ENCODE results near the gene WDR90.

The WDR90 gene

DNA sequence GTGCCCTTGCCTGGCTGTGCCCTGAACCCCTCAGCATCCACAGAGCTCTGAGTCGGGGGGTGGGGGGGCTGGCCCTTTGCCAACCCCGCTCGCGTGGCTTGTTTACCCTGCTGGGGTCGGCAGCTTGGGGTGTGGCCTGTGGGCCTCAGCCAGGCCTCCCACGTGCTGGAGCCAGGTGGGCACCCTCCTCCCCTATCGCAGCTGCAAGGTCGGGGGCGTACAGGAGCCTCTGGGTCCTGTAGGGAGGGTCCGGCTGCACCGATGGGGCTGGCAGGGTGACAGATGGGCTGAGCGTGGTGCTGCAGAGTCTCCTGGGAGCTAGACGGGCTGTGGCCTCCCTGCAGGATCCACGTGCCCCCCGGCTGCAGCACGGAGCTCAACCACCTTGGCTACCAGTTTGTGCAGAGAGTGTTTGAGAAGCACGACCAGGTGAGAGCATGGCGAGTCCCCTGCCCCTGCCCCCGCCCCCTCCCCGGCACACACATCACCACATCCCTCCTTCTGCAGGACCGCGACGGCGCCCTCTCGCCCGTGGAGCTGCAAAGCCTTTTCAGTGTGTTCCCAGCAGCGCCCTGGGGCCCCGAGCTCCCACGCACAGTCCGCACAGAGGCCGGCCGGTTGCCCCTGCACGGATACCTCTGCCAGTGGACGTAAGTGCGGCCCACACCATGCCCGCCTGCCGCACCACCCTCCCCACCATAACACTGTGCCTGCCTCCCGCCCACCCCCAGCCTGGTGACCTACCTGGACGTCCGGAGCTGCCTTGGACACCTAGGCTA is 22.4 kb downstream of the WDR90 start:
- ChIA-PET CTCF (interaction anchor here (0.9 to 1.2 kb wide), 3 partner anchors 10 to 49 kb away, joined by 3 to 4 read pairs (median 3); partner anchors contain the start of gene ANTKMT), POLR2A (interaction anchor here (0.6 to 0.9 kb wide), 2 partner anchors 9 to 101 kb away, joined by 3 read pairs; partner anchors contain the start of gene STUB1)
- no peak overlapping the region for H3K4me3 ChIP-seq (ENCODE audit: low read depth, low read length)
- no peak for DNase-seq (ENCODE audit: low read depth, low spot score)
- TF ChIP-seq, protein P1, sequence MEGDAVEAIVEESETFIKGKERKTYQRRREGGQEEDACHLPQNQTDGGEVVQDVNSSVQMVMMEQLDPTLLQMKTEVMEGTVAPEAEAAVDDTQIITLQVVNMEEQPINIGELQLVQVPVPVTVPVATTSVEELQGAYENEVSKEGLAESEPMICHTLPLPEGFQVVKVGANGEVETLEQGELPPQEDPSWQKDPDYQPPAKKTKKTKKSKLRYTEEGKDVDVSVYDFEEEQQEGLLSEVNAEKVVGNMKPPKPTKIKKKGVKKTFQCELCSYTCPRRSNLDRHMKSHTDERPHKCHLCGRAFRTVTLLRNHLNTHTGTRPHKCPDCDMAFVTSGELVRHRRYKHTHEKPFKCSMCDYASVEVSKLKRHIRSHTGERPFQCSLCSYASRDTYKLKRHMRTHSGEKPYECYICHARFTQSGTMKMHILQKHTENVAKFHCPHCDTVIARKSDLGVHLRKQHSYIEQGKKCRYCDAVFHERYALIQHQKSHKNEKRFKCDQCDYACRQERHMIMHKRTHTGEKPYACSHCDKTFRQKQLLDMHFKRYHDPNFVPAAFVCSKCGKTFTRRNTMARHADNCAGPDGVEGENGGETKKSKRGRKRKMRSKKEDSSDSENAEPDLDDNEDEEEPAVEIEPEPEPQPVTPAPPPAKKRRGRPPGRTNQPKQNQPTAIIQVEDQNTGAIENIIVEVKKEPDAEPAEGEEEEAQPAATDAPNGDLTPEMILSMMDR (IDR thresholded peaks at IDR 0.05; ENCODE audit: insufficient read depth, low read length, missing control alignments) = no peak

DNA sequence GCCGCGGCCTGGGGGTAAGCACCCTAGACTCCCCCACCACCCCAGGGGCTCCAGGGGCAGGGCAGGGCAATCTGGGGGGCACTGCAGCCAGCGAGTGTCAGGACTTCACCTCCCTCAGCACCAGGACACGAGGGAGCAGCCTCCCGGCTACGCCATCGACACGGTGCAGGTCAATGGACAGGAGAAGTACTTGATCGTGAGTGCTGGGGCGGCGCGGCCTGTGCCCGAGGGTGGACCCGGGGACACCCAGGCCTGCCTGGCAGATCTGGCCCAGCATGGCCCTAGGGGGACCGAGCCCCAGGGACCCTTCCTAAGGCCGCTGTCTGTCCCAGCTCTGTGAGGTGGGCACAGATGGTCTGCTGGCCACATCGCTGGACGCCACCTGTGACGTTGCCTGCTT is 23.2 kb downstream of the WDR90 start:
- ChIA-PET POLR2A (no interaction called here), CTCF (interaction anchor here (0.6 to 1.2 kb wide), 2 partner anchors 12 to 48 kb away, joined by 3 read pairs; partner anchors contain the start of gene ANTKMT)
- no peak overlapping the region for H3K4me3 ChIP-seq (ENCODE audit: low read depth, low read length)
- DNase-seq (ENCODE audit: low read depth, low spot score) = no peak
- TF ChIP-seq, protein P1 (IDR thresholded peaks at IDR 0.05; ENCODE audit: insufficient read depth, low read length, missing control alignments) = no peak

DNA sequence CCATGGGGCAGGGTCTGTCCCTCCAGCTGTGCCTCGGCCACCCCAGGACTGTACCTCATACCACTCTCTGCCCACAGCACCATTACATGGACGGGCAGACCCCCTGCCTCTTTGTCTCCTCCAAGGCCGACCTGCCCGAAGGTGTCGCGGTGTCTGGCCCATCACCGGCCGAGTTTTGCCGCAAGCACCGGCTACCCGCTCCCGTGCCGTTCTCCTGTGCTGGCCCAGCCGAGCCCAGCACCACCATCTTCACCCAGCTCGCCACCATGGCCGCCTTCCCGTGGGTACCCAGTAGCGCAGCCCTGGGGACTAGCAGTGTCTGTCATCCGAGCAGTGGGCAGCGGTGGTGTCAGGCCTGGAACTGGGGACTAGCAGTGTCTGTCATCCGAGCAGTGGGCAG is 23.7 kb downstream of the WDR90 start:
- no peak for DNase-seq (ENCODE audit: low read depth, low spot score)
- POLR2A ChIA-PET = no interaction called here
- no peak overlapping the region for H3K4me3 ChIP-seq (ENCODE audit: low read depth, low read length)
- CTCF ChIA-PET = interaction anchor here (0.6 kb wide), 1 partner anchor 13 kb away, joined by 3 read pairs; no protein-coding TSS in a partner anchor
- TF ChIP-seq, protein P1 (IDR thresholded peaks at IDR 0.05; ENCODE audit: insufficient read depth, low read length, missing control alignments) = no peak

DNA sequence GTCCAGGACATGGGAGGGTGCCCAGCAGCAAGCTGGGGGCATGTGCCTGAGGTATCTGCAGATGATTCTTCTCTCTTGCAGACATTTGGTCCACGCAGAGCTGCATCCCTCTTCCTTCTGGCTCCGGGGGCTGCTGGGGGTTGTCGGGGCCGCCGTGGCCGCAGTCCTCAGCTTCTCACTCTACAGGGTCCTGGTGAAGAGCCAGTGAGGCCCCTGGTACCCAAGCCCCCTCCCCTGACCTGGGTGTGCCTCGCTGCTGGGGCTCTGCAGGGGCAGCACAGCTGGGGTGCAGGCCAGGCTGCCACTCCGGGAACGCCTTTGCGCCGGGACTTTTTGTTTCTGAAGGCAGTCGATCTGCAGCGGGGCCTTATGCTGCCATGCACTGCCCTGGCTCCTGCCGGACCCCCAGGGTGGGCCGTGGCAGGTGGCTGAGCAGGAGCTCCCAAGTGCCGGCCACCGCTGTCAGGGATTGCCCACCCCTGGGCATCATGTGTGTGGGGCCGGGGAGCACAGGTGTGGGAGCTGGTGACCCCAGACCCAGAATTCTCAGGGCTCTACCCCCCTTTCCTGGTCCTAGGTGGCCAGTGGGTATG is 24.3 kb downstream of the WDR90 start:
- no peak overlapping the region for H3K4me3 ChIP-seq (ENCODE audit: low read depth, low read length)
- TF ChIP-seq, protein P1 (IDR thresholded peaks at IDR 0.05; ENCODE audit: insufficient read depth, low read length, missing control alignments) = no peak
- ChIA-PET CTCF (no interaction called here), POLR2A (no interaction called here)
- no peak for DNase-seq (ENCODE audit: low read depth, low spot score)

DNA sequence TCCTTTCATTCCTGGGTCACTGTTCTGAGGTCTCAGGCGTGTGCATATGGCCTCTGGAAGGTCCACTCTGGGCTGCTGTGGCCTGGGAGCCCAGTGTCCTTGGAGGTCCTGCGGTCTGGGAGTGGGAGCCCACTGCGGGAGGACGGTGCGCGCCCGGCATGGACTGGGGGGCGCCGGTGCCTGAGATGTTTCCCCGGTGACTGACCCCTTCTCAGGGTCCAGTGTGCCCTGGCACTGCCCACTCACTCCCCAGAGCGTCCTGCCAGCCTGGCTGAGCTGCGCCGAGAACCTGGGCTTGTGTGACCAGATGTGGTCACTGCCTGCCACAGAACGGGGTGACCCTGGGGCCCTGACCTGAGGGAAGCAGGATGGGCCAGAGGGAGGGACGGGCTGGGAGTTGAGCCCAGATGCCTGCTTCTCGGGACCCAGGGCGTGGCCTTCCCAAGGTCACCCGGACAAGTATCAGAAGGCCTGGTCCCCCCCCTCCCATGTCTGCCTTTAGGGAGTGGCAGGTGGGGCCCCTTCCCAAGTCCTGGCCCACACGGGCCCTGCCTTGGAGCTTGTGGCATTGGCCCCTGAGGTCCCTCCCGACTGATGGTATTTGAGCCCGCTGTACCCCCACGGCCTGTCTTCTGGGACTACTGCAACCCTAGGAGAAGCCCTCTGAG is 25.2 kb downstream of the WDR90 start:
- no peak overlapping the region for H3K4me3 ChIP-seq (ENCODE audit: low read depth, low read length)
- TF ChIP-seq, protein P1 (IDR thresholded peaks at IDR 0.05; ENCODE audit: insufficient read depth, low read length, missing control alignments) = no peak
- ChIA-PET POLR2A (interaction anchor here (2.1 kb wide), 1 partner anchor 10 kb away, joined by 7 read pairs; the partner anchor contains the start of gene JMJD8), CTCF (interaction anchor here (2.5 kb wide), 1 partner anchor 9 kb away, joined by 10 read pairs; no protein-coding TSS in a partner anchor)
- DNase-seq (ENCODE audit: low read depth, low spot score) = no peak
